Progenitor cell of endocrine pancreas (in vitro differentiated cells): ENCODE results near the gene CDH23. TPM values are rescaled to one million over a fixed set of nuclear protein-coding genes. Genes with fewer than 3 reads are reported as not detected.

ENCODE experiments used
- DNase-seq: peaks from one replicate; pipeline ENCODE4 v3.0.0; 2021; ENCODE audit warnings: low spot score; ENCODE audit not compliant: unreplicated experiment
- H3K27ac Mint-ChIP-seq: 2 replicates; pipeline ENCODE4 v1.8.0; 2021; ENCODE audit warnings: mild to moderate bottlenecking, moderate library complexity, mixed read lengths
- H3K27me3 Mint-ChIP-seq: 2 replicates; pipeline ENCODE4 v1.8.0; 2021; ENCODE audit warnings: mixed read lengths
- H3K36me3 Mint-ChIP-seq: 2 replicates; pipeline ENCODE4 v1.8.0; 2022; ENCODE audit warnings: mixed read lengths; ENCODE audit not compliant: insufficient read depth
- H3K4me1 Mint-ChIP-seq: 2 replicates; pipeline ENCODE4 v1.8.0; 2021; ENCODE audit warnings: low read depth, mixed read lengths
- H3K4me3 Mint-ChIP-seq: 2 replicates; pipeline ENCODE4 v1.8.0; 2021; ENCODE audit warnings: low read depth, mild to moderate bottlenecking, moderate library complexity, mixed read lengths
- H3K9me3 Mint-ChIP-seq: 2 replicates; pipeline ENCODE4 v1.8.0; 2021; ENCODE audit warnings: low read depth, mixed read lengths
- total RNA-seq: library from RNA; stranded (reverse); gene quantifications from 2 replicates; pipeline ENCODE4 v1.2.1, GENCODE V29; 2021
- TF ChIP-seq, protein P1 (sequence below): fragments of 200-600 bp; sonication (generic); IDR thresholded peaks from one replicate; pipeline ENCODE4 v1.5.0; 2021; ENCODE audit warnings: antibody characterized with exemption, mild to moderate bottlenecking; ENCODE audit not compliant: unreplicated experiment

Gene CDH23
- total RNA-seq, 1 donor from 2014 or later: 0.43 TPM

DNA sequence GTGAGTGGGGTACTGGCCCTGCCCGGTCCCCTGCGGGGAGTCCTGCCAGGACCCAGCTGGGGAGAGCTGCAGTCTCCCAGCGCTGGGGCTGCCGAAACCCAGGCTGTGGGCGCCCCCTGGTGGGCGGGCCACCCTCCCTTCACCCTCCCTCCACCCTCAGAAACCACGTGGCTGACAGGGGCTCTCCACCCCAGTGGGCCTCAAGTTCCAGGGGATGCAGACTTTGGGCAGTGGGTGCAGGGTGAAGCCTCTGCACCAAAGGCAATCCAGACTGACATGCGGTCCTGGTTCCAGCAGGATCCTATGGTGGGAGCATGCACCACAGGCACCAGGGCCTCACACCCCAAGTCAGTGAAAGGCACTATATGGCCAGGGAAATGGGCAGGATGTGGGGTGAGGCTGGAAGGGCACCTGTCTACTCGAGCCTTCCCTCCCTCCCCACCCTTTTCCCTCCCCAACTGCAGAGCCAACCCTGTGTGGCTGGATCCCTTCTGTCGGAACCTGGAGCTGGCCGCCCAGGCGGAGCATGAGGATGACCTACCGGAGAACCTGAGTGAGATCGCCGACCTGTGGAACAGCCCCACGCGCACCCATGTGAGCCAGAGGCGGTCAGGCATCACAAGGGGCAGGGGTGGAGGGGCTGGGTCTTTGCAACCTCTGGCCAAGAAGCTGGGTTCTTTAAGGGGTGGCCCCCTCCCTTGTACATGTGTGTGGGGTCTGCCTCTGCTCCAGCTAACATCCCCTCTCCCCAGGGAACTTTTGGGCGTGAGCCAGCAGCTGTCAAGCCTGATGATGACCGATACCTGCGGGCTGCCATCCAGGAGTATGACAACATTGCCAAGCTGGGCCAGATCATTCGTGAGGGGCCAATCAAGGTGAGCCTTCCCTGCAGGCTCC lies 415.5 kb downstream of the CDH23 start:
- peak; percentile 52 for DNase-seq
- Mint-ChIP-seq H3K9me3 (no peaks in the 10 kb centered on the region), H3K4me1 (no peaks in the 10 kb centered on the region), H3K4me3 (no peak overlapping the region), H3K27me3 (no peaks in the 10 kb centered on the region), H3K27ac (no peak overlapping the region), H3K36me3 (peaks cover 14% of the 10 kb centered on the region)
- TF ChIP-seq, protein P1, sequence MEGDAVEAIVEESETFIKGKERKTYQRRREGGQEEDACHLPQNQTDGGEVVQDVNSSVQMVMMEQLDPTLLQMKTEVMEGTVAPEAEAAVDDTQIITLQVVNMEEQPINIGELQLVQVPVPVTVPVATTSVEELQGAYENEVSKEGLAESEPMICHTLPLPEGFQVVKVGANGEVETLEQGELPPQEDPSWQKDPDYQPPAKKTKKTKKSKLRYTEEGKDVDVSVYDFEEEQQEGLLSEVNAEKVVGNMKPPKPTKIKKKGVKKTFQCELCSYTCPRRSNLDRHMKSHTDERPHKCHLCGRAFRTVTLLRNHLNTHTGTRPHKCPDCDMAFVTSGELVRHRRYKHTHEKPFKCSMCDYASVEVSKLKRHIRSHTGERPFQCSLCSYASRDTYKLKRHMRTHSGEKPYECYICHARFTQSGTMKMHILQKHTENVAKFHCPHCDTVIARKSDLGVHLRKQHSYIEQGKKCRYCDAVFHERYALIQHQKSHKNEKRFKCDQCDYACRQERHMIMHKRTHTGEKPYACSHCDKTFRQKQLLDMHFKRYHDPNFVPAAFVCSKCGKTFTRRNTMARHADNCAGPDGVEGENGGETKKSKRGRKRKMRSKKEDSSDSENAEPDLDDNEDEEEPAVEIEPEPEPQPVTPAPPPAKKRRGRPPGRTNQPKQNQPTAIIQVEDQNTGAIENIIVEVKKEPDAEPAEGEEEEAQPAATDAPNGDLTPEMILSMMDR: peak; percentile 74

DNA sequence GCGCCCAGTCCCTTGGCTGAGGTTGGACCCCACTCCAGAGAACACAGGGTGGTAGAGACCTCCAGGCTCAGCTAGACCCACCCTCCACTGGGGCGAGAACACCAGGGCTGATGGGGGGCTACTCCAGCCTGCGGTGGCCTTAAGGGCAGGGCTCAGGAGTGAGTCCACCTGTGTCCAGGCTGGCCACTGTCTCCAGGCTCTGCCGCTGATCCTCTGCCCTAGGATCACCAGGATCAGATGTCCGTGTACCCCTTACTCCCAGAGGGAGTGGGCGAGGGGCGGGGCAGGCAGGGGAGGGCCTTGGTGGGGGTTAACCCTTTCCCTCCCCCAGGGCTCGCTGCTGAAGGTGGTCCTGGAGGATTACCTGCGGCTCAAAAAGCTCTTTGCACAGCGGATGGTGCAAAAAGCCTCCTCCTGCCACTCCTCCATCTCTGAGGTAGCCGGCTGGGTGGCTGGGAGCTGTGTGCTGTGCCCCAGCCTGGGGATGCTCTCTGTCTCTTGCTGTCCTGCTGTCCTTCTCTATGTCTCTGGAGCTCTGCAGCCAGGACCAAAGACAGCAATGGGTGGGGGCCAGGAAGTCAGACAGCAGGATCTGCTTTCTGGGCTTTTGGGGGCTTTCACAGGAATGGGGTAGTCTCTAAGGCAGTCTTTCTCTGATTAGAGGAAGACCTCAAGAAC lies 416.3 kb downstream of the CDH23 start:
- Mint-ChIP-seq H3K4me3 (no peak overlapping the region), H3K27me3 (no peaks in the 10 kb centered on the region), H3K4me1 (no peaks in the 10 kb centered on the region), H3K9me3 (no peaks in the 10 kb centered on the region), H3K36me3 (peaks cover 14% of the 10 kb centered on the region), H3K27ac (peak overlapping the region; percentile 37)
- TF ChIP-seq, protein P1: no peak
- no peak for DNase-seq

DNA sequence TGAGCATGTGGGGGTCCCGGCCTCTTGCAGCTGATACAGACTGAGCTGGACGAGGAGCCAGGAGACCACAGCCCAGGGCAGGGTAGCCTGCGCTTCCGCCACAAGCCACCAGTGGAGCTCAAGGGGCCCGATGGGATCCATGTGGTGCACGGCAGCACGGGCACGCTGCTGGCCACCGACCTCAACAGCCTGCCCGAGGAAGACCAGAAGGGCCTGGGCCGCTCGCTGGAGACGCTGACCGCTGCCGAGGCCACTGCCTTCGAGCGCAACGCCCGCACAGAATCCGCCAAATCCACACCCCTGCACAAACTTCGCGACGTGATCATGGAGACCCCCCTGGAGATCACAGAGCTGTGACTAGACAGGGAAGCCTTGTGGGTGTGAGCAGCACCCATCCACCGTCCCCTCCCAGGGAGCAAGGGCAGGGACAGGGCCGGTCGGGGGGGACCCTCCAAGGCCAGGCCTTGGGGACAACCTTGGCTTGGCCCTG lies 418.2 kb downstream of the CDH23 start:
- TF ChIP-seq, protein P1: no peak
- Mint-ChIP-seq H3K4me1 (no peaks in the 10 kb centered on the region), H3K4me3 (no peak overlapping the region), H3K9me3 (no peaks in the 10 kb centered on the region), H3K27ac (peak overlapping the region; percentile 31), H3K27me3 (no peaks in the 10 kb centered on the region), H3K36me3 (peaks cover 17% of the 10 kb centered on the region)
- no peak for DNase-seq

DNA sequence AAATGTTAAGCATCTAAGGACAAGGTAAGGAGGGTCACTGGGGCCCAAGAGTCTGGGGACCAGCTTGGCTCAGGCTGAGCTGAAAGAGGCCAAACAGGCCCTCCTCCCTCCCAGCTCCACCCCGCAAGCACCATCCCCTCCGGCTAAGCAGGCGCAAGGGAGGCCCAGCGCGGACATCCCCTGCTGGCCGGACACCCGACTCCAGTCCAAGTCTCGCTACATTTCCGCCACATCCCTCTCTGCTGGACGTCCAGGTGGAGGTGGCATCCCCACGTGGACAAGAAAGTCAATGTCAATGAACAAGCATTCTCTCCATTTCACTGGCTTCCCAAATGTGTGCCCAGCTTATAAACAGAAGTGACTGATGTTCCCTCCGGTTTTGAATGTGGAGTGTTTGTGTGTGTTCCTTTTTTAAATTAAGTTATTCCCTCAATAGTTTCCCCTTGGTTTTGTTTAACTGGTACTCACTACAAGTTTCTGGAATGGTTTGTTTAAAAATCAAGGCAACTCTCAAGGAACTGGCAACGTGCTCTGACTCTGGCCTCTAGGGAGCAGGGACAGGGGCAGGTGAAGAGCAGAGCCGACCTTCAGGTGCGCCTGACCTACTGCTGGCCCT lies 418.9 kb downstream of the CDH23 start:
- Mint-ChIP-seq H3K36me3 (peaks cover 17% of the 10 kb centered on the region), H3K9me3 (no peaks in the 10 kb centered on the region), H3K4me1 (no peaks in the 10 kb centered on the region), H3K27me3 (no peaks in the 10 kb centered on the region), H3K4me3 (no peak overlapping the region), H3K27ac (no peak overlapping the region)
- DNase-seq: no peak
- TF ChIP-seq, protein P1: no peak

DNA sequence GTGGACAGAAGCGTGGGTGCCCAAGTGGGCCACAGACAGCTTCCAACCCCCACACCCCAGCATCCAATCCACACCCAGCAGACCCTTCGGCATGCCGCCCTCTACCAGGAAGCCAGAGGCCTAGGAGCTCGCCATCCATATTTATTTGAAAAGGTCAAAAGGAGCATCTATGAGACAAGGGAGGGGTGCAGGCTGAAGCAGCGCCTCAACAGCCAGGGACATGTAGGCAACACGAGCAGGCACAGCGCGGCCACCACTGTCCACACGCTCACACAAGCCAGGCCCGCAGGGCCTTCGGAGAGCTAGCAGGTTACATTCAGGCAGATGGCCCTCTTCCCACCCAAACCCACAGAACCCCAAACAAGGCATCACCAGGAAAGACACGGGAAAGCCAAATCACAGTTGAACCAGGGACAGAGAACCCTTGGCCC lies 419.7 kb downstream of the CDH23 start:
- TF ChIP-seq, protein P1: no peak
- no peaks in the 10 kb centered on the region for H3K9me3 Mint-ChIP-seq
- no peaks in the 10 kb centered on the region for H3K4me1 Mint-ChIP-seq
- peaks cover 20% of the 10 kb centered on the region for H3K36me3 Mint-ChIP-seq
- H3K27me3 Mint-ChIP-seq: no peaks in the 10 kb centered on the region
- no peak for DNase-seq
- no peak overlapping the region for H3K4me3 Mint-ChIP-seq
- no peak overlapping the region for H3K27ac Mint-ChIP-seq
